ENCODE data around the gene RGS9BP. TPM values are rescaled to one million over a fixed set of nuclear protein-coding genes. Genes with fewer than 3 reads are reported as not detected.

Gene RGS9BP
- total and polyA plus RNA-seq, 2 of the 13 experiments (the other 11 are each of a cell fraction or from before 2014, with no cell fraction given): 0.01 TPM; not detected in 1

GRCh38 chr19:32669310-32669709, 6.3 kb upstream of the RGS9BP start:
- no peak for ATAC-seq
- H3K4me1 ChIP-seq (ENCODE audit: insufficient read depth, low read length): peaks cover 48% of the 10 kb centered on the region
- H3K9me3 ChIP-seq (ENCODE audit: low read length): no peaks in the 10 kb centered on the region
- ChIA-PET CTCF (ENCODE audit: low intra/inter-chr PET ratio, low total read pairs) (no interaction called here), POLR2A (interaction anchor here (1.5 kb wide), 1 partner anchor 22 kb away, joined by 6 read pairs; the partner anchor contains the start of gene NUDT19)
- H3K27me3 ChIP-seq (ENCODE audit: control insufficient read depth in 1 of 2, insufficient read depth in 2 of 2, low read length in 2 of 2): no peaks in the 10 kb centered on the region
- DNase-seq (ENCODE audit: low spot score): no peak
- H3K27ac ChIP-seq (ENCODE audit: extremely low read length, insufficient read depth, low read length): no peak overlapping the region
- 89% methylated on average over 3 of the region's 3 CpGs for WGBS (ENCODE audit: low lambda C conversion rate)
- no peak overlapping the region for H2AFZ ChIP-seq (ENCODE audit: low read length)
- no TSS peak for BruUV-seq (replicated peaks)
- H3K79me2 ChIP-seq (ENCODE audit: insufficient read depth, low read length): peaks cover 57% of the 10 kb centered on the region
- no peak overlapping the region for H3K4me2 ChIP-seq (ENCODE audit: low read depth, low read length)
- in situ Hi-C loops (cut with HindIII; ENCODE audit: extremely low pct_ligation_motif_present, low pct_unique_long_range_greater_than_20kb) (no loop called here), intact Hi-C loops (cut with micrococcal nuclease; ENCODE audit: unreplicated experiment) (no loop called here)
- H3K36me3 ChIP-seq (replicated peaks in 1 of 2; ENCODE audit: control insufficient read depth in 1 of 2, insufficient read depth in 2 of 2, low read length in 2 of 2): peaks cover 3 to 9% of the 10 kb centered on the region in 2 experiments; a peak in 4 of 5 replicates
- TF ChIP-seq CREB3 (CRISPR knock-in tag; IDR thresholded peaks at IDR 0.05) (no peak), NFATC3 (CRISPR knock-in tag; IDR thresholded peaks at IDR 0.05) (no peak), TOPORS (CRISPR knock-in tag; IDR thresholded peaks at IDR 0.05) (no peak), HNRNPH1 (optimal IDR thresholded peaks at IDR 0.05; ENCODE audit: low read depth, low read length) (no peak), JUN (CRISPR knock-in tag; IDR thresholded peaks at IDR 0.05) (no peak), ZNF274 (CRISPR knock-in tag; IDR thresholded peaks at IDR 0.05) (no peak), FOXC1 (CRISPR knock-in tag; IDR thresholded peaks at IDR 0.05; ENCODE audit: borderline replicate concordance) (no peak), ZNF335 (CRISPR knock-in tag; IDR thresholded peaks at IDR 0.05) (no peak)
- TF ChIP-seq, protein P1, sequence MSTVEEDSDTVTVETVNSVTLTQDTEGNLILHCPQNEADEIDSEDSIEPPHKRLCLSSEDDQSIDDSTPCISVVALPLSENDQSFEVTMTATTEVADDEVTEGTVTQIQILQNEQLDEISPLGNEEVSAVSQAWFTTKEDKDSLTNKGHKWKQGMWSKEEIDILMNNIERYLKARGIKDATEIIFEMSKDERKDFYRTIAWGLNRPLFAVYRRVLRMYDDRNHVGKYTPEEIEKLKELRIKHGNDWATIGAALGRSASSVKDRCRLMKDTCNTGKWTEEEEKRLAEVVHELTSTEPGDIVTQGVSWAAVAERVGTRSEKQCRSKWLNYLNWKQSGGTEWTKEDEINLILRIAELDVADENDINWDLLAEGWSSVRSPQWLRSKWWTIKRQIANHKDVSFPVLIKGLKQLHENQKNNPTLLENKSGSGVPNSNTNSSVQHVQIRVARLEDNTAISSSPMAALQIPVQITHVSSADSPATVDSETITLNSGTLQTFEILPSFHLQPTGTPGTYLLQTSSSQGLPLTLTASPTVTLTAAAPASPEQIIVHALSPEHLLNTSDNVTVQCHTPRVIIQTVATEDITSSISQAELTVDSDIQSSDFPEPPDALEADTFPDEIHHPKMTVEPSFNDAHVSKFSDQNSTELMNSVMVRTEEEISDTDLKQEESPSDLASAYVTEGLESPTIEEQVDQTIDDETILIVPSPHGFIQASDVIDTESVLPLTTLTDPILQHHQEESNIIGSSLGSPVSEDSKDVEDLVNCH (CRISPR knock-in tag; IDR thresholded peaks at IDR 0.05): no peak
- TF ChIP-seq, protein P2, sequence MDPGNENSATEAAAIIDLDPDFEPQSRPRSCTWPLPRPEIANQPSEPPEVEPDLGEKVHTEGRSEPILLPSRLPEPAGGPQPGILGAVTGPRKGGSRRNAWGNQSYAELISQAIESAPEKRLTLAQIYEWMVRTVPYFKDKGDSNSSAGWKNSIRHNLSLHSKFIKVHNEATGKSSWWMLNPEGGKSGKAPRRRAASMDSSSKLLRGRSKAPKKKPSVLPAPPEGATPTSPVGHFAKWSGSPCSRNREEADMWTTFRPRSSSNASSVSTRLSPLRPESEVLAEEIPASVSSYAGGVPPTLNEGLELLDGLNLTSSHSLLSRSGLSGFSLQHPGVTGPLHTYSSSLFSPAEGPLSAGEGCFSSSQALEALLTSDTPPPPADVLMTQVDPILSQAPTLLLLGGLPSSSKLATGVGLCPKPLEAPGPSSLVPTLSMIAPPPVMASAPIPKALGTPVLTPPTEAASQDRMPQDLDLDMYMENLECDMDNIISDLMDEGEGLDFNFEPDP (CRISPR knock-in tag; conservative IDR thresholded peaks at IDR 0.05): no peak
- TF ChIP-seq, protein P3, sequence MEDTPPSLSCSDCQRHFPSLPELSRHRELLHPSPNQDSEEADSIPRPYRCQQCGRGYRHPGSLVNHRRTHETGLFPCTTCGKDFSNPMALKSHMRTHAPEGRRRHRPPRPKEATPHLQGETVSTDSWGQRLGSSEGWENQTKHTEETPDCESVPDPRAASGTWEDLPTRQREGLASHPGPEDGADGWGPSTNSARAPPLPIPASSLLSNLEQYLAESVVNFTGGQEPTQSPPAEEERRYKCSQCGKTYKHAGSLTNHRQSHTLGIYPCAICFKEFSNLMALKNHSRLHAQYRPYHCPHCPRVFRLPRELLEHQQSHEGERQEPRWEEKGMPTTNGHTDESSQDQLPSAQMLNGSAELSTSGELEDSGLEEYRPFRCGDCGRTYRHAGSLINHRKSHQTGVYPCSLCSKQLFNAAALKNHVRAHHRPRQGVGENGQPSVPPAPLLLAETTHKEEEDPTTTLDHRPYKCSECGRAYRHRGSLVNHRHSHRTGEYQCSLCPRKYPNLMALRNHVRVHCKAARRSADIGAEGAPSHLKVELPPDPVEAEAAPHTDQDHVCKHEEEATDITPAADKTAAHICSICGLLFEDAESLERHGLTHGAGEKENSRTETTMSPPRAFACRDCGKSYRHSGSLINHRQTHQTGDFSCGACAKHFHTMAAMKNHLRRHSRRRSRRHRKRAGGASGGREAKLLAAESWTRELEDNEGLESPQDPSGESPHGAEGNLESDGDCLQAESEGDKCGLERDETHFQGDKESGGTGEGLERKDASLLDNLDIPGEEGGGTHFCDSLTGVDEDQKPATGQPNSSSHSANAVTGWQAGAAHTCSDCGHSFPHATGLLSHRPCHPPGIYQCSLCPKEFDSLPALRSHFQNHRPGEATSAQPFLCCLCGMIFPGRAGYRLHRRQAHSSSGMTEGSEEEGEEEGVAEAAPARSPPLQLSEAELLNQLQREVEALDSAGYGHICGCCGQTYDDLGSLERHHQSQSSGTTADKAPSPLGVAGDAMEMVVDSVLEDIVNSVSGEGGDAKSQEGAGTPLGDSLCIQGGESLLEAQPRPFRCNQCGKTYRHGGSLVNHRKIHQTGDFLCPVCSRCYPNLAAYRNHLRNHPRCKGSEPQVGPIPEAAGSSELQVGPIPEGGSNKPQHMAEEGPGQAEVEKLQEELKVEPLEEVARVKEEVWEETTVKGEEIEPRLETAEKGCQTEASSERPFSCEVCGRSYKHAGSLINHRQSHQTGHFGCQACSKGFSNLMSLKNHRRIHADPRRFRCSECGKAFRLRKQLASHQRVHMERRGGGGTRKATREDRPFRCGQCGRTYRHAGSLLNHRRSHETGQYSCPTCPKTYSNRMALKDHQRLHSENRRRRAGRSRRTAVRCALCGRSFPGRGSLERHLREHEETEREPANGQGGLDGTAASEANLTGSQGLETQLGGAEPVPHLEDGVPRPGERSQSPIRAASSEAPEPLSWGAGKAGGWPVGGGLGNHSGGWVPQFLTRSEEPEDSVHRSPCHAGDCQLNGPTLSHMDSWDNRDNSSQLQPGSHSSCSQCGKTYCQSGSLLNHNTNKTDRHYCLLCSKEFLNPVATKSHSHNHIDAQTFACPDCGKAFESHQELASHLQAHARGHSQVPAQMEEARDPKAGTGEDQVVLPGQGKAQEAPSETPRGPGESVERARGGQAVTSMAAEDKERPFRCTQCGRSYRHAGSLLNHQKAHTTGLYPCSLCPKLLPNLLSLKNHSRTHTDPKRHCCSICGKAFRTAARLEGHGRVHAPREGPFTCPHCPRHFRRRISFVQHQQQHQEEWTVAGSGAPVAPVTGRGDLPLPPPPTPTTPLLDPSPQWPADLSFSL (CRISPR knock-in tag; IDR thresholded peaks at IDR 0.05): no peak
- H3K9ac ChIP-seq (ENCODE audit: insufficient read depth, low read depth, low read length): no peak overlapping the region
- H3K4me3 ChIP-seq (replicated peaks in 1 of 3; ENCODE audit: insufficient read depth in 1 of 3, low read depth in 2 of 3, low read length in 3 of 3): no peak overlapping the region
- no peak for FAIRE-seq
- peaks cover 31% of the 10 kb centered on the region for H4K20me1 ChIP-seq (ENCODE audit: insufficient read depth, low read length)

Data from HepG2 (cell line).